ENCODE results near the gene DICER1.

GRCh38 chr14:95096476-95096875 lies 60.9 kb downstream of the DICER1 start:
- no peak for TF ChIP-seq BHLHE40 (IDR thresholded peaks at IDR 0.05; ENCODE audit: borderline replicate concordance)
- TF ChIP-seq LEF1 (IDR thresholded peaks at IDR 0.05; ENCODE audit: borderline replicate concordance), result no peak
- no peak for TF ChIP-seq SP1 (IDR thresholded peaks at IDR 0.05)
- no peak for TF ChIP-seq ZNF384 (IDR thresholded peaks at IDR 0.05)
- no peak for TF ChIP-seq FOXA1 (IDR thresholded peaks at IDR 0.05)
- TF ChIP-seq TARDBP (IDR thresholded peaks at IDR 0.05), result no peak
- TF ChIP-seq ARNT (IDR thresholded peaks at IDR 0.05), result no peak
- TF ChIP-seq HDGF (IDR thresholded peaks at IDR 0.05; ENCODE audit: borderline replicate concordance), result no peak
- no peak for TF ChIP-seq PKNOX1 (IDR thresholded peaks at IDR 0.05)
- TF ChIP-seq ELF4 (IDR thresholded peaks at IDR 0.05), result no peak

All from HEK293T (cell line).